Measurements from ENCODE around the gene PTPN2.

Gene PTPN2

GRCh38 chr18:12857991-12858544 lies 26.0 kb downstream of the PTPN2 start:
- no peak for DNase-seq (ENCODE audit: low read depth in 2 of 2)

GRCh38 chr18:12857215-12857905 lies 26.7 kb downstream of the PTPN2 start:
- no peak for DNase-seq (ENCODE audit: low read depth in 2 of 2)

GRCh38 chr18:12855916-12856315 lies 28.1 kb downstream of the PTPN2 start:
- DNase-seq (ENCODE audit: low read depth in 2 of 2), result no peak

- no peak for DNase-seq (ENCODE audit: low read depth in 2 of 2)
Measured at GRCh38 chr18:12852566-12853315, 31.3 kb downstream of the PTPN2 start.

GRCh38 chr18:12851716-12852115 lies 32.3 kb downstream of the PTPN2 start:
- no peak for DNase-seq (ENCODE audit: low read depth in 2 of 2)

- no peak for DNase-seq (ENCODE audit: low read depth in 2 of 2)
Measured at GRCh38 chr18:12849548-12849947, 34.5 kb downstream of the PTPN2 start.

- DNase-seq (ENCODE audit: low read depth in 2 of 2), result no peak
Measured at GRCh38 chr18:12848405-12848804, 35.6 kb downstream of the PTPN2 start.

GRCh38 chr18:12844391-12844790 lies 39.6 kb downstream of the PTPN2 start:
- no peak for DNase-seq (ENCODE audit: low read depth in 2 of 2)

GRCh38 chr18:12843420-12844350 lies 40.4 kb downstream of the PTPN2 start:
- no peak for DNase-seq (ENCODE audit: low read depth in 2 of 2)

GRCh38 chr18:12842459-12843380 lies 41.3 kb downstream of the PTPN2 start:
- no peak for DNase-seq (ENCODE audit: low read depth in 2 of 2)

GRCh38 chr18:12841070-12841469 lies 43.0 kb downstream of the PTPN2 start:
- DNase-seq (ENCODE audit: low read depth in 2 of 2), result no peak

GRCh38 chr18:12840382-12840781 lies 43.7 kb downstream of the PTPN2 start:
- no peak for DNase-seq (ENCODE audit: low read depth in 2 of 2)

- DNase-seq (ENCODE audit: low read depth in 2 of 2), result no peak
Measured at GRCh38 chr18:12839526-12840196, 44.4 kb downstream of the PTPN2 start.

GRCh38 chr18:12839057-12839525 lies 44.9 kb downstream of the PTPN2 start:
- DNase-seq (ENCODE audit: low read depth in 2 of 2), result no peak

- DNase-seq (ENCODE audit: low read depth in 2 of 2), result no peak
Measured at GRCh38 chr18:12838178-12838634, 45.8 kb downstream of the PTPN2 start.

- DNase-seq (ENCODE audit: low read depth in 2 of 2), result no peak
Measured at GRCh38 chr18:12837747-12838146, 46.3 kb downstream of the PTPN2 start.

- DNase-seq (ENCODE audit: low read depth in 2 of 2), result no peak
Measured at GRCh38 chr18:12836551-12836950, 47.5 kb downstream of the PTPN2 start.

GRCh38 chr18:12828116-12829051 lies 55.7 kb downstream of the PTPN2 start:
- no peak for DNase-seq (ENCODE audit: low read depth in 2 of 2)

GRCh38 chr18:12827588-12827987 lies 56.4 kb downstream of the PTPN2 start:
- DNase-seq (ENCODE audit: low read depth in 2 of 2), result no peak

Data from stimulated activated CD8-positive, alpha-beta memory T cell treated with anti-CD3 and anti-CD28 coated beads, Interleukin-7, amount 100 ng/mL, for 1 hour (primary cell).